ENCODE measurements around the gene RCOR3.
"Not testable (repeated sequence)": the region's sequence is repeated elsewhere in the genome, so short reads cannot be mapped to it uniquely, and the experiment has no call there.

The RCOR3 gene

DNA sequence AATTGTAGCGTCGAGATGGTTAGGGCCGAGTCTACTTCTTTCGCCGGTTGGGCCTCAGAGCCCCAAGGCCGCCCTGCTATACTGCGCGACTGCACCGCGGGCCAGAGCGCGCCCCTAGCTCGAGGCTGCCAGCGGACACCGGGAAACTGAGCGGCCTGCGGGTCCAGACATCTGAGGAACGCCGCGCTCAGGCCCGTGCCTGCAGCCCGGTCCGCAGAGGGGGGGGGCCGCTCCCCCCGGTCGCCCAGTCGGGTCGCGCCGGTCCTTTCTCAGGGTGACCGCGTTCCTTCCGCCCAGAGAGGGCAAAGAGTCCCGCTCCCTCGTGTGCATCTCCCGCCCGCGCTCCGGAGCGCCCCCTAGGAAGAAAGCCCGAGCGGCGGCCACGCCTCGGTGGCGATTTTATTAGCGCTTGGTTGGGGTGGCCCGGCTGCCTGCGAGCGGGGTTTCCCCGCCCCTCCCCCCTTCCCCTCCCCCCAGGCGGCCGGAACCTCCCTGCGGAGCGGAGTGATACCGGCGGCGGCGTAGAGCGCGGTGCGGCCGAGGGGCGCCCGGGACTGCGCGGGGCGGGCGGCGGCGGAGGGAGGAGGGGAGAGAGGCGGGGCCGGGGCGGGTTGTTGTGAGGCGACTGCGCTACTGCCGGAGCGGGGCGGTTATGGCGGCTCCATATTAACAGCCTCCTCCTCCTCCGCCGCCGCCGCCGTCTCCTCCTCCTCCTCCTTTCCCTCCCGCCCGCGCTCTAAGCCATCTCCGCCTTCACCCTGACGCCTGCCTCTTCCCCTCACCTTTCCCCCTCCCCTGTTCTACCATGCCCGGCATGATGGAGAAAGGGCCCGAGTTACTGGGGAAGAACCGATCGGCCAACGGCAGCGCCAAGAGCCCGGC lies at the start of gene RCOR3:
Gene RCOR3, plus strand, starts transcription at position 611 of the 882 bp plus-strand sequence. Its CDS starts 195 bp downstream, at position 806.
- peak; percentile 91 for DNase-seq (ENCODE audit: low spot score)

DNA sequence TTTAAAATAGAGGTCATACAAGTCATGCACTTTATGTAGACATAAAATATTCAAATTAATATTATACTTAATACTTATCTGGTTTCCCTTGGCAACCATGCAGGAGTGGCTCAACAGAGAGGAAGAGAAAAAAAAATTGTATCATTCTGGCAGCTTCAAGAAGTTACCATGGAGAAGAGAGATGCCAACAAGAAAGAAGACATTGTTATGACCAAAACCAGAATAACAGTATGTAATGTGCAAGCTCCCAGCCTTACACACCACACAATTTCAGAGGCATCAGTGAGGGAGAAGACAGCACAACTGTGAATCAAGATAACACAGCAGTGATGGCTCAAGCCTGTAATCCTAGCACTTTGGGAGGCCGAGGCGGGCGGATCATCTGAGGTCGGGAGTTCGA lies 49.1 kb upstream of the RCOR3 start:
- DNase-seq (ENCODE audit: low spot score), result no peak

DNA sequence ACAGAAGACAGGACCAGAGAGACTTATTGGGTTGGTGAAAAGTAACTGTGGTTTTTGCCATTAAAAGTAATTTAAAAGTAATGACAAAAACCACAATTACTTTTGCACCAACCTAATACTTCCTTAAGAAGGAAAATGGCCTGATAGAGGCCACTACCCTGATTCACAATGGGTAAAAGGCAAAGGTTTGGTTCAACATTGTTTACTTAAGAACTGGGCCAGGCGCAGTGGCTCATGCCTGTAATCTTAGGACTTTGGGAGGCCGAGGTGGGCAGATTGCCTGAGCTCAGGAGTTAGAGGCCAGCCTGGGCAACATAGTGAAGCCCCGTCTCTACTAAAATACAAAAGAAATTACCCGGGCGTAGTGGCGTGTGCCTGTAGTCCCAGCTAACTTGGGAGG lies 48.2 kb upstream of the RCOR3 start:
- no peak for DNase-seq (ENCODE audit: low spot score)

- no peak for DNase-seq (ENCODE audit: low spot score)
These were observed 45.5 kb upstream of the RCOR3 start for GRCh38 chr1:211213702-211214101.

GRCh38 chr1:211215577-211215976 lies 43.6 kb upstream of the RCOR3 start:
- no peak for DNase-seq (ENCODE audit: low spot score)

DNA sequence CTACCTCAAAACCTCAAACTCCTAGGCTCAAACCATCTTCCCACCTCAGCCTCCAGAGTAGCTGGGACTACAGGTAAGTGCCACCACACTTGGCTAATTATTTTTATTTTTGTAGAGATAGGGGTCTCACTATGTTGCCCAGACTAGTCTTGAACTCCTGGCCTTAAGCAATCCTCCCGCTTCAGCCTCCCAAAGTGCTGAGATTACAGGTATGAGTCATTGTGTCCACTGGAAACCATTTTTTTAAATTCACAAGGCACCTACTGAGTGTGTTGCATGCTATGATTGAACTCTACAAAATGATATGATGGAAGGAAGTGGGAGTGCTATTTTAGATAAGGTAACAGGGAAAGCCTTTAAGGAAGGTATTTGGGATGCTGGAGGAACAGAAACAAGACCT lies 41.8 kb upstream of the RCOR3 start:
- no peak for DNase-seq (ENCODE audit: low spot score)

DNA sequence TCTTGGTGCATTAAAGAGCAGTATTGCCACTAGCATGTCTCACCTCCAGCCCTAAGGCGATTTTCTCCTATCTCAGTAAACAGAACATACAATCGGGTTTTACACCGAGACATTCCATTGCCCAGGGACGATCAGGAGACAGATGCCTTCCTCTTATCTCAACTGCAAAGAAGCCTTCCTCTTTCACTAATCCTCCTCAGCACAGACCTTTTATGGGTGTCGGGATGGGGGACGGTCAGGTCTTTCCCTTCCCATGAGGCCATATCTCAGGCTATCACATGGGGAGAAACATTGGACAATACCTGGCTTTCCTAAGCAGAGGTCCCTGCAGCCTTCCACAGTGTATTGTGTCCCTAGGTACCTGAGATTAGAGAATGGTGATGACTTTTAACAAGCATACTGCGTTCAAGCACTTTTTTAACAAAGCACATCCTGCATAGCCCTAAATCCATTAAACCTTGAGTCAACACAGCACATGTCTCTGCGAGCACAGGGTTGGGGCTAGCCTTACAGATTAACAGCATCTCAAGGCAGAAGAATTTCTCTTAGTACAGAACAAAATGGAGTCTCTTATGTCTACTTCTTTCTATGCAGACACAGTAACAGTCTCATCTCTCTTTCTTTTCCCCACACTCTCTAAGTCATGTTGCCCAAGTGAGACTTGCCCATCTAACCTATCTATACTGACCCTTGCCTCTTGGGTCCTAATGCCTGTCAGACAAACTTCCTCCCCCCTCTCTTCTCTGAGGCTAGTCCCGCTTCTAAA lies 36.5 kb upstream of the RCOR3 start:
- not testable (repeated sequence) for DNase-seq (ENCODE audit: low spot score)

DNA sequence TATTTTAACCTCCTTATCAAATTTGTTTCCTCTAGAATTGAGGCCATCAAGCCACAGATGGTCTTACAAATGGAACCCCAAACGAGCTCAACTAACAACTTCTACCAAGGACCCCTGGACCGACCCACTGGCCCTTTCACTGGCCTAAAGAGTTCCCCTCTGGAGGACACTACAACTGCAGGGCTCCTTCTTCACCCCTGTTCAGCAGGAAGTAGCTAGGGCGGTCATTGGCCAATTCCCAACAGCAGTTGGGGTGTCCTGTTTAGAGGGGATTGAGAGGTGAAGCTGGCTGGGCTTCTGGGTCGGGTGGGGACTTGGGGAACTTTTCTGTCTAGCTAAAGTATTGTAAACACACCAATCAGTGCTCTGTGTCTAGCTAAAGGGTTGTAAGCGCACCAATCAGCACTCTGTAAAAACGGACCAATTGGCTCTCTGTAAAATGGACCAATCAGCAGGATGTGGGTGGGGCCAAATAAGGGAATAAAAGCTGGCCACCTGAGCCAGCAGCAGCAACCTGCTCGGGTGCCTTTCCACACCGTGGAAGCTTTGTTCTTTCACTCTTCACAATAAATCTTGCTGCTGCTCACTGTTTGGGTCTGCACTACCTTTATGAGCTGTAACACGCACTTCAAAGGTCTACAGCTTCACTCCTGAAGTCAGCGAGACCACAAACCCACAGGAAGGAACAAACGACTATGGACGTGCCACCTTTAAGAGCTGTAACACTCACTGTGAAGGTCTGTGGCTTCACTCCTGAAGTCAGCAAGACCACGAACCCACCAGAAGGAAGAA lies 30.4 kb upstream of the RCOR3 start:
- DNase-seq (ENCODE audit: low spot score), result not testable (repeated sequence)

DNA sequence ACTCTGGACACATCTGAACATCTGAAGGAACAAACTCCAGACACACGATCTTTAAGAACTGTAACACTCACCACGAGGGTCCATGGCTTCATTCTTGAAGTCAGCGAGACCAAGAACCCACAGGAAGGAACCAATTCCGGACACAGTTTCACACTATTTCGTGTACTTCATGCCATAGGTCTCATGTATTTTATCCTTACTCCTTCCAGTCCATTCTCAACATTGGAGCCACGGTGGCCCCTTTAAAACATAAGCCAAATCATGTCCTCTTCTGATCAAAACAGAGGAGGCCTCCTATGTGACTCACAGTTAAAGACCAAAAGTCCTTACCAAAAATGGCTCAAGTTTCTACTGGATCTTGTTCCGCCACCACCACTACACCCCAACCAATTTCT lies 29.8 kb upstream of the RCOR3 start:
- no peak for DNase-seq (ENCODE audit: low spot score)

DNA sequence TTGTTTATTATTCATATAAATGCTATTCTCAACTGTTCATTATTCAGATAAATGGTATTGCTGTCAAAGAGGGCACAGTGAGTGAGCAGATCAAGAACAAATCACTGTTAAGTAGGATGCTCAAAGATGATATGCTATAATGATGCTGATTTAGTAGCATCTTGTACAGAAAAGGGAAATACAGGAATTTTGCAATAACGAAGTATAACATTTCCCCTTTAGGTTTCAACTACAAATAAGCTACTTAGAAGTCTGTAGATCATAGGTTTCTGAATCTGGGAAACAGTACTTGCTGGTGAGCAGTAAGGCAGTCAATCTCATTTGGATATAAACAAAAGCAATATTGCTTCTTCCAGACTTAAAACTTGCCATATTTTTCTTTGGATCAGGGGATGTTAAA lies 27.3 kb upstream of the RCOR3 start:
- DNase-seq (ENCODE audit: low spot score), result no peak

GRCh38 chr1:211236633-211237320 lies 22.4 kb upstream of the RCOR3 start:
- DNase-seq (ENCODE audit: low spot score), result no peak

- no peak for DNase-seq (ENCODE audit: low spot score)
These were observed 21.6 kb upstream of the RCOR3 start for GRCh38 chr1:211237579-211237978.

GRCh38 chr1:211240567-211240966 lies 18.6 kb upstream of the RCOR3 start:
- not testable (repeated sequence) for DNase-seq (ENCODE audit: low spot score)

DNA sequence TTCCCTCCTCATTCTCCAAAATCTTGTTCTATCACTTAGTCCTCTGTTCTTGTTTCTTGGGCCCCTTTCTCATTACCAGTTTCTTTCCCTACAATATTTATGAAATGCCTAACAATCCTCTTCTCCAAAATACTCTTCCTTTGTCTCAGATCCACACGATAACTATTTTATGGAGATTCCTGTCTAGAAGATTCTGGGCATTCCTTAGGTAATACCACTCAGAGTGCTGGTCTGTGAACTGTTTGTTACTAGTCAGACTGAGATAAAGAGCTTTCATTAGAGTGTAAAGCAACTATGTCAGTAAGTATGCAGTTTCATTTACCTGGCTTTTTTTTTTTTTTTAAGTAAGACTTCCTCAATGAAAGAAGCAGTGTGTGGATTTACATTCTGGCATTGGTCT lies 18.1 kb upstream of the RCOR3 start:
- no peak for DNase-seq (ENCODE audit: low spot score)

DNA sequence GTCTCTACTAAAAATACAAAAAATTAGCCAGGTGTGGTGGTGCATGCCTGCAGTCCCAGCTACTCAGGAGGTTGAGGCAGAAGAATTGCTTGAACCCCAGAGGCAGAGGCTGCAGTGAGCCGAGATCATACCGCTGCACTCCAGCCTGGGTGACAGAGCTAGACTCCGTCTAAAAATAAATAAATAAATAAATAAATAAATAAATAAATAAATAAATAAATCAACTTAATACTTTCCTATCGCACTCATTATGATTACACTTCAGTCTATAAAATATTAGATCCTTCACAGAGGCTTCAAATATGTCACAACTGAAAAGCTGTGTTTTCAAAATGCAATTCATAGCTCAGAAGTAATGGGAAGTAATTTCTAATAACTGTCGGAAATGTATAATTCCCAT lies 15.5 kb upstream of the RCOR3 start:
- DNase-seq (ENCODE audit: low spot score), result not testable (repeated sequence)

- not testable (repeated sequence) for DNase-seq (ENCODE audit: low spot score)
These were observed 12.6 kb upstream of the RCOR3 start for GRCh38 chr1:211246583-211246982.

- DNase-seq (ENCODE audit: low spot score), result no peak
These were observed 11.2 kb upstream of the RCOR3 start for GRCh38 chr1:211247921-211248320.

DNA sequence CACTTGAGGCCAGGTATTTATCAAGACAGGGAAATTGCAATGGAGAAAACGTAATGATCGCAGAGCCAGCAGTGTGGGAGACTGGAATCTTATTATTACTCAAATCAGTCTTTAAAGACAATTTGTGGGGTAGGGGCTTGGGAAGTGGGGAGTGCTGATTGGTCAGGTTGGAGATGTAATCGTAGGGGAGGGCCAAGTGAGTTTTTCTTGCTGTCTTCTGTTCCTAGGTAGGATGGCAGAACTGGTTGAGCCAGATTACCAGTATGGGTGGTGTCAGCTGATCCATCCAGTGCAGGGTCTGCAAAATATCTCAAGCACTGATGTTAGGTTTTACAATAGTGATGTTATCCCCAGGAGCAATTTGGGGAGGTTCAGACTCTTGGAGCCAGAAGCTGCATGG lies 9.6 kb upstream of the RCOR3 start:
- DNase-seq (ENCODE audit: low spot score), result not testable (repeated sequence)

- no peak for DNase-seq (ENCODE audit: low spot score)
These were observed 1.3 kb upstream of the RCOR3 start for GRCh38 chr1:211257826-211258225.

DNA sequence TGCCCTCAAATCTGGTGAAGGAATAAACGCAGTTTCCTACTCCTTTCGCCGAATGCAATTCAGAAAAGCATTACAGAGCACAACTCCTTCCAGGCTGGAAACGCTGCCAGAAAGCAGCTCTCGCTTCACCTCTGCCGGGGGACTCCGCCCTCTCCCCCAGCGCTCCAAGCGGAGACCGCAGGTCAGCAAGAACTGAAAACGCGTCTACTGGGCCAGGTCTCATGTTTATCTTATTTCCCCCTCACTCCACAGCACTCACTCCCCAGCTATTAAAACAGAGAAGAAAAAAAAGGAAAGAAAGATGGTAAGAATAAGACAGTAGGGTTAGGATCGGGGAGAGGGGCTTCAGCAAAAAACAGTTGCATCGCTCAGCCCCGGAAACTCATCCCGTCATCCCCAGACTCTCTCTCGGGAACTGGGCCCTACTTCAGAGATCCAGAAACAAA lies 833 bp upstream of the RCOR3 start:
- peak; percentile 71 for DNase-seq (ENCODE audit: low spot score)

- peak; percentile 42 for DNase-seq (ENCODE audit: low spot score)
These were observed 516 bp downstream of the RCOR3 start for GRCh38 chr1:211259638-211260126.
